ENCODE results near the gene PPIC.

PPIC gene

DNA sequence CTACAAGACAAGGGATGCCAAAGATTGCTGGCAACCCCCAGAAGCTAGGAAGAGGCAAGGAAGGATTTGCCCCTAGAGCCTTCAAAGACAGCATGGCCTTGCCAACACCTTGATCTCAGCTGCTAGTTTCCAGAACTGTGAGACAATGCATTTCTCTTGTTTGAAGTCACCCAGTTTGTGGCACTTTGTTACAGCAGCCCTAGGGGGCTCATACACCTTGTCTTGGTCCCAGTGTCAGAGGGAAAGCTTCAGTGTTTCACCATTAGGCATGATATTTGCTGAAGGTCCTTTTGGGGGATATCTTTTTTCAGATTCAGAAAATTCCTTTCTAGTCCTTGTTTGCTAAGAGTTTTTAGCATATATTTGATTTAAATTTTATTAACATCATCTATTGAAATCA, 3.1 kb upstream of the PPIC start:
- DNase-seq = no peak
- no peak overlapping the region for H3K4me3 Mint-ChIP-seq
- H3K36me3 Mint-ChIP-seq (ENCODE audit: low read depth) = no peaks in the 10 kb centered on the region
- peaks cover 51% of the 10 kb centered on the region for H3K27me3 Mint-ChIP-seq
- H3K9me3 Mint-ChIP-seq = no peaks in the 10 kb centered on the region
- H3K4me1 Mint-ChIP-seq (ENCODE audit: low read depth) = peaks cover 11% of the 10 kb centered on the region
- H3K27ac Mint-ChIP-seq = no peak overlapping the region

DNA sequence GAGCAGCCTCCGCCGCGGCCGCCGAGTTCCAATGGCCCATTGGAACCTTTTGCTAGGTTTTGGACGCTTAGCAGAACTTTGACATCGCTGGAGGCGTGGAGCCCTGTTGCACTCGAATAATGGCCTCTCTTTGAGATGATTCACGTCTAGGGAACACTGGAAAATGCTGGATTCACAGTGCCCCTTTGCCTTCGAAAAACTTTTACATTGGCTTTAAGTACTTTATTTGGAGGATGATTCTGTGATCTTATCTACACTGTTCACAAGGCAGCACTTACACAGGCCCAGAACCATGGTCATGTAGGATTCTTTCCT, 536 bp upstream of the PPIC start:
- Mint-ChIP-seq H3K9me3 (no peaks in the 10 kb centered on the region), H3K27me3 (peaks cover 62% of the 10 kb centered on the region), H3K36me3 (ENCODE audit: low read depth) (no peaks in the 10 kb centered on the region), H3K4me1 (ENCODE audit: low read depth) (peaks cover 11% of the 10 kb centered on the region), H3K4me3 (peak overlapping the region; percentile 39), H3K27ac (no peak overlapping the region)
- DNase-seq = no peak

DNA sequence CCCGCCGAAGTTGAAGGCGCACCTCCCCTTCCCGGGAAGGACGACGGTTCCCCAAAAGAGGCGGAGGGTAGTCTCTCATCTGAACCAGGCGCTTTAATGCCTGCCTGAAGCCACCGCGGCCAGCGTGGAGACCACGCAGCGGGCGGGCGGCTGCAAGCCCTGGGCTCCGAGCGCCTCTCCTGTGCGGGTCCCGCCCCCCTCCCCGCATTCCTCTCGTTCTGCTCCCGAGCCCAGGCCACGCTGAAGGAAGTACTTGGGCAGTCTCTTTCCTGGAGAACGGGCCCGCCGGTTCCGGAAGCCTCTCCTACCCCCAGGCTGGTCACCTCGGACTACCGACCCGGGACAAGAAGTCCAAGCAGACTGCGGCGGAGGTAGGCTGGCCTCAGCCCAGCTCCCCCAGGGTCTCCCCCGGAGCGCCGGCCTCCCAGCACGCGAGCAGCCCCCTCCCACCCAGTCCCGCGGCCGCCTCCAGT, 571 bp downstream of the PPIC start:
- Mint-ChIP-seq H3K36me3 (ENCODE audit: low read depth) (no peaks in the 10 kb centered on the region), H3K4me1 (ENCODE audit: low read depth) (peaks cover 11% of the 10 kb centered on the region), H3K9me3 (no peaks in the 10 kb centered on the region), H3K4me3 (peak overlapping the region; percentile 70), H3K27me3 (peaks cover 72% of the 10 kb centered on the region), H3K27ac (no peak overlapping the region)
- peak; percentile 30 for DNase-seq

DNA sequence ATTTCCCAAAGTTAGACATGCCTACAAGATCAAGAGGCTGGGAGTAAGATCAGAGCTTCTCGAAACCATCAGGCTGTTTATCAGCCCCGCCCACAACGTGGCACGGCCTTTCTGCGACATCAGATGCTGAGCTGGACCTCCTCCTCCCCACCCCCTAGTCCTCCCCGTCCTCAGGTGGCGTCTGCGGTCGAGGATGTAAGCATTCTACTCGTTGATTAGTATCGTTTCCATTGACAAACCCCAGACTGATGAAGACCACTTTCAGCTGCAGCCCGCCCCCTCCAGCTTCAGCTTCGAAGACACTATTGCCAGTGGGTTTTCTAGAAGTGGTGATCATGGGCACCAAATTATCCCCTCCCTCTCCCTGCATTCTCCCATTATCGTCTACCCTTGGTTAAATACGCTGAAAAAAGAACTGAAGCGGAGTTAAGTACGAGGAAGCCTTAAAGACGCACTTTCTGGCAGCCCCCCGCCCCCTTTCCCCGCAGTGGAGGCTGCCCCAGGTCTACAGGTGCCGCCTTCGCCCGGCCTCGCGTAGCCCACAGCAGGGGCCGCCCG, 1.1 kb downstream of the PPIC start:
- Mint-ChIP-seq H3K27me3 (peaks cover 76% of the 10 kb centered on the region), H3K4me1 (ENCODE audit: low read depth) (peaks cover 11% of the 10 kb centered on the region), H3K27ac (no peak overlapping the region), H3K36me3 (ENCODE audit: low read depth) (no peaks in the 10 kb centered on the region), H3K9me3 (no peaks in the 10 kb centered on the region), H3K4me3 (peak overlapping the region; percentile 70)
- DNase-seq = peak; percentile 28

DNA sequence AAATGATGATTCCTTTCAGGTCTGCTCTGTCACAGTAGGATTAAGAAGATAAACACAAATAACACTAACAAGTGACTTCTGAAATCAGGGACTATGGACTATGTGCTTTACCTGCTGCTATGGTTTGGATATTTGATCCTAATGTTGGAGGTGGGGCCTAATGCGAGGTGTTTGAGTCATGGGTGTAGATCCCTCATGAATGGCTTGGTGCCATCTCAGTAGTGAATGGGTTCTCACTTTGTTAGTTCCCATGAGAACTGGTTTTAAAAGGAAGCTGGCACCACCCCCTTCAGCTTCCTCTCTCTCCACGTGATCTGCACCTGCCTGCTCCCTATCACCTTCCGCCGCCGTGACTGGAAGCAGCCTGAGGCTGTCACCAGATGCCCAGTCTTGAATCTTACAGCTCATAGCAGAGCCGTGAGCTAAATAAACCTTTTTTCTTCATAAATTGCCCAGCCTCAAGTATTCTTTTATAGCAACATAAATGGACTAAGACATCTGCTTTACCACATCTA, 3.3 kb downstream of the PPIC start:
- H3K27me3 Mint-ChIP-seq = peaks cover 71% of the 10 kb centered on the region
- H3K4me1 Mint-ChIP-seq (ENCODE audit: low read depth) = peaks cover 11% of the 10 kb centered on the region
- no peak overlapping the region for H3K27ac Mint-ChIP-seq
- H3K36me3 Mint-ChIP-seq (ENCODE audit: low read depth) = no peaks in the 10 kb centered on the region
- H3K4me3 Mint-ChIP-seq = no peak overlapping the region
- no peak for DNase-seq
- no peaks in the 10 kb centered on the region for H3K9me3 Mint-ChIP-seq

DNA sequence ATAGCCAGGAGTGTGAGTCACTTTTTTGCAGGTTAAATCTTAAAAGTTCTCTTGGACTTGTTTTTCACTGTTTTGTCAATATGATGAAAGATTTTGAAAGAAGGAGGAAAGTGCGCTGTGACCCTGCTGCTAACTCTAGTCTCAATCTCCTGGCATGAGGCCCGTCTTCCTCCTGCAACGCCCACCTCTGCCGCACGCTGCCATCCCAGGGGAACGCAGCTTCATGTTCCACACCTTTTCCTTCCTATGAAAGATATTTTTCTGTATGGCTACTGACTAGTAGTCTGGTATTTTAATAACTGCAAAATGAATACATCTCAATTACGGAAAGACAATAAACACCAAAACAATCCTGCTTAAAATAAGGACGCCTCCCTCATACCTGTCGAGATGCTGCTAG, 8.3 kb downstream of the PPIC start:
- no peaks in the 10 kb centered on the region for H3K9me3 Mint-ChIP-seq

DNA sequence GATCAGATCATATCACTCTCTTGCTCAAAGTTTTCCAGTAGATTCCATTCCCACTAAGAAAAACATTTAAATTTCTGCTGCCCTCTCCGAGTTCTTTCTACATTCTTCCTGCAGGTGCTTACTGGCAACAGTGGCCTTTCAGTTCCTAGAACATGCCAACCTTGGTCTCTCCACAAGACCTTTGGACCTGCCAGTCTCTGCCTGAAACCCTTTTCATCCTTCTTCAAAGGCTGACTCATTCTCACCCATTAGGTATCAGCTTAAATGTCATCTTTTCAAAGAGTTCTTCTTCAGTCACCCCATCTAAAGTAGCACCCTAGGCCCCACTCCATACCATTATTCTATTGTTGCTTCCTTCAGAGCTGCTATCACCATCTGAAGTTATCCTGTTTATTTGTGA, 21.8 kb downstream of the PPIC start:
- Mint-ChIP-seq H3K36me3 (ENCODE audit: low read depth) (no peaks in the 10 kb centered on the region), H3K4me1 (ENCODE audit: low read depth) (no peaks in the 10 kb centered on the region), H3K27me3 (peaks cover 2% of the 10 kb centered on the region), H3K9me3 (peaks cover 2% of the 10 kb centered on the region), H3K4me3 (no peak overlapping the region), H3K27ac (no peak overlapping the region)
- DNase-seq = no peak

More for the DNA sequence above, 8.3 kb downstream of the PPIC start:
- Mint-ChIP-seq H3K4me3 (no peak overlapping the region), H3K36me3 (ENCODE audit: low read depth) (no peaks in the 10 kb centered on the region), H3K4me1 (ENCODE audit: low read depth) (no peaks in the 10 kb centered on the region), H3K27me3 (peaks cover 40% of the 10 kb centered on the region), H3K27ac (no peak overlapping the region)
- no peak for DNase-seq

DNA sequence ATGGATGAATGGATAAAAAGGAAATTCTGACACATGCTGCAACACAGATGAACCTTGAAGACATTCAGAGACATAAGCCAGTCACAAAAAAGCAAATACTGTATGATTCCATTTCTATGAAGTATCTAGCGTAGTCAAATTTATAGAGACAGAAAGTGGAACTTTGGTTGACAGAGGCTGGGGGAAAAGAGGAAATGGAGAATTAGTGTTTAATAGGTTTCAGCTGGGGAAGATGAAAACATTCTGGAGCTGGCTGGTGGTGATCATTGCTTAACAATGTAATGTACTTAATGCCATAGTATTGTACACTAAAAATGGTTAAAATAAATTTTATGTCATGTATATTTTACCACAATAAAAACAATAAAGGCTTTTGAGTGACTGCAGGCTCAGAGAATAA, 24.2 kb downstream of the PPIC start:
- H3K9me3 Mint-ChIP-seq = peaks cover 2% of the 10 kb centered on the region
- H3K4me1 Mint-ChIP-seq (ENCODE audit: low read depth) = no peaks in the 10 kb centered on the region
- H3K27ac Mint-ChIP-seq = no peak overlapping the region
- no peak overlapping the region for H3K4me3 Mint-ChIP-seq
- no peak for DNase-seq
- peaks cover 2% of the 10 kb centered on the region for H3K27me3 Mint-ChIP-seq
- H3K36me3 Mint-ChIP-seq (ENCODE audit: low read depth) = no peaks in the 10 kb centered on the region

DNA sequence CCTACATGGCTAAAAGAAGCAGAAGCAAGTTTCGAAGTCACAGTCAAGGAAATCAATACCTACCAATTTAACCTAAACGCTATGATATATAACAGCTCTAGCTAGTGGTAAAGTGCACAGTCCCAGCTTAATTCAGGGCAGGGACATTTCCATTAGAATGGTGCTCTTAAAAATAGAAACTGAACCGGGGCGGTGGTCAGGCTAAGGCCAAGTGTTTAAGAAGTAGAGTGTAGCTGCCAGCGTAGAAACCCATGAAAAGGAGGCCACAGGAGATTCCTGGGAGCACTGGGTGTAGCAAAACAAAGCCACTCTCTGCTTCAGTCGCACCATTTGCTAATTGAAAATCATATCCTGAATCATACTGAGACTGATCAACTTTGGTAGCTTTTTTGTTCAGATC, 28.8 kb downstream of the PPIC start:
- H3K4me3 Mint-ChIP-seq = no peak overlapping the region
- no peak overlapping the region for H3K27ac Mint-ChIP-seq
- no peak for DNase-seq
- H3K4me1 Mint-ChIP-seq (ENCODE audit: low read depth) = no peaks in the 10 kb centered on the region
- no peaks in the 10 kb centered on the region for H3K9me3 Mint-ChIP-seq
- no peaks in the 10 kb centered on the region for H3K27me3 Mint-ChIP-seq
- no peaks in the 10 kb centered on the region for H3K36me3 Mint-ChIP-seq (ENCODE audit: low read depth)

DNA sequence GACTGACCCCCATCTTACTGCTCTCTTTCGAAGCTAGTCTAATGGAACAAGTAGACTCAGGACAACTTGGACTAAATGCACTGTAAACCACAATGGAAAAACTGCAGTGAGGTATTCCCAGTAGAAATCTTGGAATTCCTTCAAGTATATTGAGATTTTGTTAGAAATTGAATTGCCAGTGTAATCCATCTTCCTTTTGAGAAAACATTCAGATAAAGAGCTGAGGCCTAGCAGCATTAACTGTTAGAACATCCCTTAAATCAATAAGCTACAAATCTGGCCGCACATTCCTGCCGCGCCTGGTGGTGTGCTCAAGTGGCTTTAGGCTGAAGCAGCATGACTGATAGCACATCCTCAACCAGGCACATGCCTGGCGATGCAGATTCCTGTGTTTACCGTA, 29.3 kb downstream of the PPIC start:
- Mint-ChIP-seq H3K27ac (no peak overlapping the region), H3K4me3 (no peak overlapping the region), H3K9me3 (no peaks in the 10 kb centered on the region), H3K4me1 (ENCODE audit: low read depth) (no peaks in the 10 kb centered on the region), H3K27me3 (no peaks in the 10 kb centered on the region), H3K36me3 (ENCODE audit: low read depth) (no peaks in the 10 kb centered on the region)
- no peak for DNase-seq

DNA sequence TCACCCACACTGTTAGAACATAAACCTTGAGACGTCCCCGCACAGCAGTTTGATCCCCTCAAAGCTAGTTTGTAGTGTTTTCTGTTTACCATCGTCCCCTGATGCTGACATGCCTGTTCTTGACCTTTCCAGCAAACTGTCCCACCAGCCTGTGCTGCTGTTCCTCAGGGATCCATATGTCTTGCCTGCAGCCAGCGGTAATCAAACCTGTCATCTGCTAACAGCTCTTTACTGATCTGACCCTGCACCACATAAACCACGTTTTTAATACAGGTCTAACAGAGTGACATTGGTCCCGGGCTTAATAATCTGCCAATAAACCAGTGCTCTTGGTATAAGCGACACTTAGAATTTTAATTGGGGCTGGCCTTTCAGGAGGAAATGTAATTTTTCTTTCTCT, 34.7 kb downstream of the PPIC start:
- DNase-seq = no peak
- H3K9me3 Mint-ChIP-seq = no peaks in the 10 kb centered on the region
- no peak overlapping the region for H3K4me3 Mint-ChIP-seq
- H3K4me1 Mint-ChIP-seq (ENCODE audit: low read depth) = peaks cover 1% of the 10 kb centered on the region
- no peak overlapping the region for H3K27ac Mint-ChIP-seq
- H3K27me3 Mint-ChIP-seq = no peaks in the 10 kb centered on the region
- no peaks in the 10 kb centered on the region for H3K36me3 Mint-ChIP-seq (ENCODE audit: low read depth)

DNA sequence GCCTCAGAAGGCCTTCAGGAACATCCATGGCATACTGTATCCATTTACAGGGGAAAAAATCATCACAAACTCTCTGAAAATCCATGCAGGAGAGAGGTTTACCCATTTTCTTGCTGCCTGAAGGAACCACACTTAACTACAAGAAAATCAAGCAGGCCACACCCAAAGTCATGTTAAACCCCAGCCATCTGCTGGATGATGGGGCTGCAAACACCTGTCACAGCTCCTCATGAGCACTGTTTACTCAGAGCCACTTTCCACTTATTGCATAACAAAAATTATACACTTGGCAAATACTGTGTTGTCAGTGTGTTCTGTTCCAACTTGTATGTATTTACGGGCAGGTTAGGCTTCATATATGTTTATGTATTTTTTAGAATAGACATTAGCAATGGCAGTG, 35.8 kb downstream of the PPIC start:
- Mint-ChIP-seq H3K27me3 (no peaks in the 10 kb centered on the region), H3K4me3 (no peak overlapping the region), H3K9me3 (no peaks in the 10 kb centered on the region), H3K36me3 (ENCODE audit: low read depth) (no peaks in the 10 kb centered on the region), H3K27ac (no peak overlapping the region), H3K4me1 (ENCODE audit: low read depth) (peaks cover 1% of the 10 kb centered on the region)
- DNase-seq = no peak

DNA sequence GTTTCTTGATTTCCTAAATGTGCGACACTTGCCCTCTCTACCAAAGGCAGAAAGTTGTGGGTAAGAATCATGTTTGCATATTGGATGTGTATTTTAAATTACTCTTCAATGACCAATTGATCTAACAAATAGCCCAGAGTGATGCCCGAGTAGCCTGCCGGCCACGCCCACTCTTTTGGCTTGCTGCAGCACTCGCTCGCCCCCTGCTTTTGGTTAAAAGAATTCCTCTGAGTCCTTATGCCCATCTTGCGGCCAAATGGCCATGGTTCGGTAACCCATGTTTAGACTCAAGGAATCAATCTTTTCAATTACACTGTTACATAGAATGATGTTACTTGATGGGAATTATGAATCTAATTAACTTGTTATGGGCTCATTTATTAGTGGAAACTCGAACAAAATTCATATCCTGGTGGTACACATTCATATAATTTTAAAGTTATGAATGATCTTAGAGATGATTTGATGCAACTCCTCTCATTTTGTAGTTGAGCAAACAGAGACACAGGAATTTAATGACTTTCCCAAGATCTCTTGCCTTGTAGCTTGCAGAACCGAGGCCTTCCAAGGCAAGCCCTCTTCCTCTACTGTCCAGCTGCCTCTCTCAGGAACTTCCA, 36.5 kb downstream of the PPIC start:
- no peak for DNase-seq
- no peaks in the 10 kb centered on the region for H3K36me3 Mint-ChIP-seq (ENCODE audit: low read depth)
- peaks cover 1% of the 10 kb centered on the region for H3K4me1 Mint-ChIP-seq (ENCODE audit: low read depth)
- no peaks in the 10 kb centered on the region for H3K27me3 Mint-ChIP-seq
- no peak overlapping the region for H3K4me3 Mint-ChIP-seq
- no peaks in the 10 kb centered on the region for H3K9me3 Mint-ChIP-seq
- no peak overlapping the region for H3K27ac Mint-ChIP-seq

DNA sequence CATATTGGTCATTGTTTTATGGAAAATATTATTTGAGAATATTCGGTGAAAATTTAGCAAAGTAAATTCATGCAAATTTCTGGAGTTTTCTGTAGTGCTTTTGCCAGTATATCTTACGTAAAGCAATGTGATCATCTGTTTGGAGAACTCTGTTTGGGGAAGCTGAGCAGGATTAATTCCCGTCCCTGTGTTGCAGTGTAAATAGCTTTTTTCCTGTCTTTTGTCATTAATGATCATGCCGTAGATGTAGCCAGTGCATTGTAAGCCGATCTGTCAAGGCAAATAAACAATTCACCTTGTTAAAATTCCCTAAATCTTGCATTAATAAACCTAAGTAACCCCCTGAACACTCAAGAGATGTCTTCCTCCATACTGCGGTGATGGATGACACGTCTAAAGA, 39.2 kb downstream of the PPIC start:
- Mint-ChIP-seq H3K36me3 (ENCODE audit: low read depth) (no peaks in the 10 kb centered on the region), H3K9me3 (no peaks in the 10 kb centered on the region), H3K4me3 (no peak overlapping the region), H3K4me1 (ENCODE audit: low read depth) (peaks cover 1% of the 10 kb centered on the region), H3K27ac (no peak overlapping the region), H3K27me3 (no peaks in the 10 kb centered on the region)
- DNase-seq = no peak

DNA sequence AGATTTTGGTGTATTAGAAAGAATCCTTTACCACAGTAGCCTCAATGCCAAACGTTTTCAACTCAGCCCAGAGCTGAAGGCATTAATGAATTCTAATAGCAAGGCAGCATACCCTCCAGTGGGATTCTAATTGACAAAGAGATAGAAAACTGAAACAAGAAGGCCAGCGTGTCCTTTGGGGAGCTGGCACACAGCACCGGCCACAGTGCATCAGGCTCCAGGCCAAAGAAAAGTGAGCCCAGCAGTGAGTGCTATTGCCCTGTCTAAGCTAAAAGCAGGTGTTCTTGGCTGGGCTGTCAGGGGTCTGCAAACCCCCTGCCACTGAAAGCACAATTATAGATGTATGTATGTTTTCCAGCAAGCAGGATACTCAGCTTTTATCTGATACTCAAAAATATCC, 40.4 kb downstream of the PPIC start:
- no peak overlapping the region for H3K27ac Mint-ChIP-seq
- no peaks in the 10 kb centered on the region for H3K9me3 Mint-ChIP-seq
- H3K4me3 Mint-ChIP-seq = no peak overlapping the region
- H3K4me1 Mint-ChIP-seq (ENCODE audit: low read depth) = peaks cover 1% of the 10 kb centered on the region
- H3K27me3 Mint-ChIP-seq = no peaks in the 10 kb centered on the region
- DNase-seq = no peak
- H3K36me3 Mint-ChIP-seq (ENCODE audit: low read depth) = no peaks in the 10 kb centered on the region

Data from activated T-cell treated with anti-CD3 and anti-CD28 coated beads, Interleukin-2, amount 50 U/mL, for 24 hours (primary cell).